ENCODE data around the gene ADGRF1. TPM values are rescaled to one million over a fixed set of nuclear protein-coding genes. Genes with fewer than 3 reads are reported as not detected.

Gene ADGRF1
- total and polyA plus RNA-seq, 12 donors, result not detected

- intact Hi-C loops (cut with DNase I), result loop anchor here in 6 of 10 donors (5.0 to 10.0 kb wide), 6 partner anchors 41 to 634 kb away; no protein-coding TSS in a partner anchor
- H3K36me3 ChIP-seq, result no peaks in the 10 kb centered on the region
- H3K4me1 ChIP-seq, result peaks cover 0 to 22% (median 9%) of the 10 kb centered on the region in 9 donors
- TF ChIP-seq CTCF (IDR thresholded peaks at IDR 0.05), result no peak
- no peak overlapping the region for H3K27ac ChIP-seq
- DNase-seq, result no peak
- H3K4me3 ChIP-seq, result no peak overlapping the region
- H3K27me3 ChIP-seq, result no peaks in the 10 kb centered on the region
- ATAC-seq, result no peak
- H3K9me3 ChIP-seq, result no peaks in the 10 kb centered on the region
Observed at GRCh38 chr6:47048638-47049037, 6.5 kb upstream of the ADGRF1 start.

GRCh38 chr6:47047479-47048407 is 5.6 kb upstream of the ADGRF1 start:
- TF ChIP-seq CTCF (IDR thresholded peaks at IDR 0.05), result peak; percentile 65 to 90 (median 78)

GRCh38 chr6:47047097-47047478 is 5.0 kb upstream of the ADGRF1 start:
- no peak for TF ChIP-seq CTCF (IDR thresholded peaks at IDR 0.05)
- H3K4me3 ChIP-seq, result no peak overlapping the region
- ATAC-seq (peak in 1 of 8 donors; percentile 13), DNase-seq (no peak)
- intact Hi-C loops (cut with DNase I), result loop anchor here in 9 of 10 donors (1.0 to 10.0 kb wide), 8 partner anchors 40 to 632 kb away; no protein-coding TSS in a partner anchor
- H3K27ac ChIP-seq, result peak overlapping the region in 3 of 10 donors; percentile 32 to 49 (median 36)
- peaks cover 0 to 30% (median 9%) of the 10 kb centered on the region in 9 donors for H3K4me1 ChIP-seq
- H3K27me3 ChIP-seq, result no peaks in the 10 kb centered on the region
- WGBS, 2 donors, result 46 to 64% methylated on average over 3 of the region's 3 CpGs
- H3K9me3 ChIP-seq, result no peaks in the 10 kb centered on the region
- no peaks in the 10 kb centered on the region for H3K36me3 ChIP-seq

More at GRCh38 chr6:47047479-47048407, 5.6 kb upstream of the ADGRF1 start:
- peaks cover 0 to 25% (median 9%) of the 10 kb centered on the region in 9 donors for H3K4me1 ChIP-seq
- 16 to 19% methylated on average over 9 of the region's 9 CpGs for WGBS, 2 donors
- H3K27me3 ChIP-seq, result no peaks in the 10 kb centered on the region
- no peaks in the 10 kb centered on the region for H3K36me3 ChIP-seq
- H3K9me3 ChIP-seq, result no peaks in the 10 kb centered on the region
- intact Hi-C loops (cut with DNase I), result loop anchor here in 9 of 10 donors (1.0 to 10.0 kb wide), 8 partner anchors 40 to 633 kb away; no protein-coding TSS in a partner anchor
- no peak overlapping the region for H3K4me3 ChIP-seq
- peak in 1 of 2 donors; percentile 56 for DNase-seq
- peak; percentile 78 to 94 (median 92) for ATAC-seq
- H3K27ac ChIP-seq, result peak overlapping the region in 3 of 10 donors; percentile 36 to 54 (median 49)

GRCh38 chr6:47044397-47044796 is 2.3 kb upstream of the ADGRF1 start:
- 48 to 76% methylated on average over 5 of the region's 5 CpGs for WGBS, 2 donors
- Histone ChIP-seq H3K9me3 (no peaks in the 10 kb centered on the region), H3K27me3 (no peaks in the 10 kb centered on the region), H3K27ac (no peak overlapping the region), H3K4me3 (no peak overlapping the region), H3K4me1 (peaks cover 0 to 31% (median 9%) of the 10 kb centered on the region in 9 donors), H3K36me3 (no peaks in the 10 kb centered on the region)
- ATAC-seq (peak in 1 of 8 donors; percentile 30), DNase-seq (no peak)
- TF ChIP-seq CTCF (IDR thresholded peaks at IDR 0.05), result no peak
- intact Hi-C loops (cut with DNase I), result loop anchor here in 4 of 10 donors (5.0 to 10.0 kb wide), 3 partner anchors 50 to 630 kb away; no protein-coding TSS in a partner anchor

All from heart right ventricle (tissue), 16 donors.